IMR-90 (cell line): ENCODE results near the gene ABHD1. TPM values are rescaled to one million over a fixed set of nuclear protein-coding genes. Genes with fewer than 3 reads are reported as not detected.

Source experiments
- ATAC-seq: fragments of 200-7000 bp; cut with Tn5 transposase; 2 replicates; pipeline ENCODE4 v1.9.1; 2020; ENCODE audit warnings: low read depth, mild to moderate bottlenecking, moderate library complexity
- BruUV-seq: library from RNA; stranded (reverse); fragments of 400-500 nt; replicated peaks from 2 replicates; lab custom pipeline; 2021; lab: Mats Ljungman, UMichigan
- CTCF ChIA-PET: fragments of 300-600 bp; formaldehyde crosslinking; extraction: SDS; loops from one replicate; lab custom pipeline; 2021; ENCODE audit warnings: antibody characterized with exemption; lab: Yijun Ruan, JAX
- POLR2A ChIA-PET: fragments of 300-600 bp; sonication (Branson Sonifier 250); formaldehyde crosslinking; loops from one replicate; lab custom pipeline; 2022; ENCODE audit warnings: antibody characterized with exemption; ENCODE audit not compliant: unreplicated experiment; lab: Charles Lee
- DNase-seq: peaks from one replicate; pipeline ENCODE4 v3.0.0; 2013
- H2AFZ ChIP-seq: replicated peaks from 2 replicates; pipeline ENCODE3; 2013; ENCODE audit warnings: low read length, mild to moderate bottlenecking; ENCODE audit not compliant: poor library complexity
- H2AK5ac ChIP-seq: 2 replicates; pipeline ENCODE4 v1.6.1; 2013; ENCODE audit warnings: low read depth, low read length, inconsistent platforms
- H2AK9ac ChIP-seq: replicated peaks from 2 replicates; pipeline ENCODE3; 2013; ENCODE audit warnings: mild to moderate bottlenecking, low read depth, low read length, moderate library complexity; ENCODE audit not compliant: poor library complexity
- H2BK120ac ChIP-seq: 2 replicates; pipeline ENCODE4 v1.6.1; 2013; ENCODE audit warnings: low read depth, low read length, inconsistent platforms
- H2BK15ac ChIP-seq: 3 replicates; pipeline ENCODE4 v1.6.1; 2013; ENCODE audit warnings: low read depth, low read length, inconsistent platforms
- H2BK20ac ChIP-seq: 2 replicates; pipeline ENCODE4 v1.6.1; 2013; ENCODE audit warnings: low read depth, mild to moderate bottlenecking, inconsistent platforms, low read length, moderate library complexity
- H2BK5ac ChIP-seq: 2 replicates; pipeline ENCODE4 v1.6.1; 2013; ENCODE audit warnings: mild to moderate bottlenecking, low read depth, low read length, inconsistent platforms; ENCODE audit not compliant: poor library complexity, severe bottlenecking
- H3K14ac ChIP-seq: replicated peaks from 2 replicates; pipeline ENCODE4 v1.6.1; 2013; ENCODE audit warnings: low read depth, low read length, inconsistent platforms
- H3K18ac ChIP-seq: 2 replicates; pipeline ENCODE4 v1.6.1; 2013; ENCODE audit warnings: low read depth, low read length, control low read depth
- H3K23ac ChIP-seq: 2 replicates; pipeline ENCODE4 v1.6.1; 2013; ENCODE audit warnings: low read depth, low read length, inconsistent platforms
- H3K27ac ChIP-seq: 2 replicates; pipeline ENCODE4 v1.5.1; 2013; ENCODE audit warnings: mild to moderate bottlenecking, control low read depth, low read length; ENCODE audit not compliant: insufficient read depth
- H3K27me3 ChIP-seq: 2 replicates; pipeline ENCODE4 v1.6.1; 2013; ENCODE audit warnings: low read length; ENCODE audit not compliant: control insufficient read depth, insufficient read depth
- H3K36me3 ChIP-seq: 2 replicates; pipeline ENCODE4 v1.6.1; 2013; ENCODE audit warnings: low read length, mixed read lengths; ENCODE audit not compliant: control insufficient read depth, insufficient read depth
- H3K4ac ChIP-seq: 2 replicates; pipeline ENCODE4 v1.6.1; 2013; ENCODE audit warnings: low read depth, low read length, inconsistent platforms
- H3K4me1 ChIP-seq: 2 replicates; pipeline ENCODE4 v1.6.1; 2013; ENCODE audit warnings: low read length, mixed read lengths; ENCODE audit not compliant: control insufficient read depth, insufficient read depth
- H3K4me2 ChIP-seq: 2 replicates; pipeline ENCODE4 v1.6.1; 2013; ENCODE audit warnings: low read depth, mild to moderate bottlenecking, control low read depth, low read length, moderate library complexity
- H3K4me3 ChIP-seq: 2 replicates; pipeline ENCODE4 v1.5.1; 2013; ENCODE audit warnings: low read depth, mild to moderate bottlenecking, control low read depth, low read length, moderate library complexity; ENCODE audit not compliant: insufficient read depth
- H3K56ac ChIP-seq: 2 replicates; pipeline ENCODE4 v1.6.1; 2013; ENCODE audit warnings: low read length, inconsistent platforms; ENCODE audit not compliant: insufficient read depth; ENCODE audit errors: extremely low read depth
- H3K79me1 ChIP-seq, 2 experiments: 2 replicates each; pipeline ENCODE4 v1.6.1; 2013; ENCODE audit warnings: low read length in 2 of 2, inconsistent platforms in 1 of 2, low read depth in 1 of 2
- H3K9ac ChIP-seq: 2 replicates; pipeline ENCODE4 v1.6.1; 2013; ENCODE audit warnings: low read depth, low read length, control low read depth
- H3K9me1 ChIP-seq: 2 replicates; pipeline ENCODE4 v1.6.1; 2013; ENCODE audit warnings: low read length, inconsistent platforms; ENCODE audit not compliant: insufficient read depth
- H3K9me3 ChIP-seq: 2 replicates; pipeline ENCODE4 v1.6.1; 2013; ENCODE audit warnings: low read length; ENCODE audit not compliant: control insufficient read depth, insufficient read depth
- H4K20me1 ChIP-seq: 2 replicates; pipeline ENCODE4 v1.6.1; 2013; ENCODE audit warnings: low read length, inconsistent platforms; ENCODE audit not compliant: insufficient read depth
- H4K5ac ChIP-seq: 2 replicates; pipeline ENCODE4 v1.6.1; 2013; ENCODE audit warnings: mild to moderate bottlenecking, low read depth, low read length, control low read depth
- H4K8ac ChIP-seq, 2 experiments: 2 replicates each; pipeline ENCODE4 v1.6.1; 2013; ENCODE audit warnings: low read depth in 2 of 2, low read length in 2 of 2, control low read depth in 1 of 2, inconsistent platforms in 1 of 2
- H4K91ac ChIP-seq: 2 replicates; pipeline ENCODE4 v1.6.1; 2013; ENCODE audit warnings: low read depth, low read length, inconsistent platforms; ENCODE audit not compliant: insufficient read depth
- CHD1 ChIP-seq: IDR thresholded peaks from 2 replicates; pipeline ENCODE4 v1.6.1; 2012; ENCODE audit warnings: low read depth, low read length, improper control_type of control experiment
- CTCF ChIP-seq: conservative IDR thresholded peaks from 2 replicates; pipeline ENCODE4 v1.5.1; 2012; ENCODE audit warnings: mild to moderate bottlenecking, low read depth, low read length, improper control_type of control experiment
- MXI1 ChIP-seq: IDR thresholded peaks from 2 replicates; pipeline ENCODE4 v1.6.1; 2012; ENCODE audit warnings: low read depth, mild to moderate bottlenecking, low read length, moderate library complexity, borderline replicate concordance
- POLR2A ChIP-seq: IDR thresholded peaks from 2 replicates; pipeline ENCODE4 v1.6.1; 2012; ENCODE audit warnings: mild to moderate bottlenecking, low read depth, low read length
- RAD21 ChIP-seq: IDR thresholded peaks from 2 replicates; pipeline ENCODE4 v1.6.1; 2012; ENCODE audit warnings: low read length, improper control_type of control experiment
- RCOR1 ChIP-seq: IDR thresholded peaks from 2 replicates; pipeline ENCODE4 v1.6.1; 2012; ENCODE audit warnings: mild to moderate bottlenecking, low read length, improper control_type of control experiment; ENCODE audit not compliant: insufficient replicate concordance
- RFX5 ChIP-seq: IDR thresholded peaks from 2 replicates; pipeline ENCODE4 v1.8.0; 2012; ENCODE audit warnings: low read depth, mild to moderate bottlenecking, low read length, moderate library complexity
- SMC3 ChIP-seq: fragments of 150-350 bp; IDR thresholded peaks from 2 replicates; pipeline ENCODE4 v1.6.1; 2016; ENCODE audit warnings: low read depth, mild to moderate bottlenecking, antibody characterized with exemption, low read length, moderate library complexity
- WGBS, 2 experiments: methylation state at CpG; one replicate each; pipeline versions ENCODE4 v1.1.5 to v1.1.7; 2013; ENCODE audit warnings: missing lambda C conversion rate in 2 of 2; ENCODE audit not compliant: insufficient read length in 1 of 2; ENCODE audit errors: extremely low coverage in 2 of 2; 5-methylcytosine and 5-hydroxymethylcytosine counted together
- dilution Hi-C: fragments of 300-500 bp; cut with HindIII; formaldehyde crosslinking; loops from one replicate; pipeline ENCODE4 v1.14.3; 2018; ENCODE audit warnings: low sequenced_read_pairs; ENCODE audit not compliant: unreplicated experiment
- in situ Hi-C: fragments of 300-500 bp; cut with MboI; formaldehyde crosslinking; loops from 3 replicates; pipeline ENCODE4 v1.14.3; 2019; ENCODE audit warnings: low sequenced_read_pairs, inconsistent platforms, mixed read lengths
- intact Hi-C: fragments of 100-400 bp; cut with micrococcal nuclease; formaldehyde crosslinking; loops from 2 replicates; pipeline ENCODE4 v1.10.0; 2022
- polyA plus RNA-seq, 3 experiments: library from polyadenylated mRNA; depleted of rRNA; stranded (reverse); fragments of >200 nt; gene quantifications; 2 replicates each; pipeline ENCODE4 v1.2.3, GENCODE V29; 2012; ENCODE audit warnings: low replicate concordance in 1 of 3
- total RNA-seq: library from RNA; depleted of rRNA; stranded (reverse); fragments of >200 nt; gene quantifications from 2 replicates; pipeline ENCODE4 v1.2.3, GENCODE V29; 2012
- TF ChIP-seq, protein P1 (sequence below): fragments of 150-350 bp; IDR thresholded peaks from 2 replicates; pipeline ENCODE4 v1.6.1; 2016; ENCODE audit warnings: low read depth, mild to moderate bottlenecking, low read length, moderate library complexity, borderline replicate concordance

Gene ABHD1
- total and polyA plus RNA-seq, 2 of the 4 experiments (the other 2 are of a cell fraction), result 0.24 TPM; not detected in 1

- Histone ChIP-seq H3K27ac (no peak overlapping the region), H3K14ac (peak overlapping the region; percentile 28), H2AK5ac (peak overlapping the region; percentile 45; the same call in 1 of the 2 replicates), H4K5ac (peak overlapping the region; percentile 26; the same call in 1 of the 2 replicates), H2AK9ac (no peak overlapping the region), H4K8ac (0 out of 4 replicates have a peak overlapping the region, but pooled peaks of 1 of the 2 experiments have one; percentile 35), H3K56ac (no peak overlapping the region), H2BK120ac (peak overlapping the region; percentile 37; the same call in 1 of the 2 replicates), H4K91ac (peak overlapping the region; percentile 71), H3K4me2 (no peak overlapping the region), H3K9ac (no peak overlapping the region), H3K9me1 (peaks cover 15% of the 10 kb centered on the region; the same call in 1 of the 2 replicates), H3K23ac (peak overlapping the region; percentile 37; the same call in 1 of the 2 replicates), H3K36me3 (peaks cover 7% of the 10 kb centered on the region; the same call in 1 of the 2 replicates), H3K79me1 (peaks cover 3 to 31% of the 10 kb centered on the region in 2 experiments; a peak in 3 of 4 replicates), H3K4ac (peak overlapping the region; percentile 53), H3K9me3 (no peaks in the 10 kb centered on the region), H2BK5ac (no peak overlapping the region), H3K4me3 (no peak overlapping the region), H3K4me1 (peaks cover 36% of the 10 kb centered on the region), H2BK15ac (peak overlapping the region; percentile 69; the same call in 1 of the 3 replicates), H3K18ac (no peak overlapping the region; the same call in 1 of the 2 replicates), H3K27me3 (no peaks in the 10 kb centered on the region), H4K20me1 (peaks cover 6% of the 10 kb centered on the region), H2BK20ac (peak overlapping the region; percentile 68; the same call in 1 of the 2 replicates), H2AFZ (no peak overlapping the region)
- BruUV-seq, result no TSS peak
- in situ Hi-C loops (no loop called here), intact Hi-C loops (no loop called here), dilution Hi-C loops (no loop called here)
- ATAC-seq (no peak), DNase-seq (no peak)
- ChIA-PET POLR2A (interaction anchor here (0.5 kb wide), 1 partner anchor 351 kb away, joined by 3 read pairs; no protein-coding TSS in a partner anchor), CTCF (interaction anchor here (1.3 kb wide), 1 partner anchor 230 kb away, joined by 3 read pairs; no protein-coding TSS in a partner anchor)
- no CpG with 5 or more reads among the region's 4 CpGs for WGBS, 2 experiments
- TF ChIP-seq RFX5 (no peak), RCOR1 (no peak), RAD21 (no peak), POLR2A (no peak), MXI1 (no peak), CTCF (no peak), SMC3 (no peak), CHD1 (no peak)
- TF ChIP-seq, protein P1, sequence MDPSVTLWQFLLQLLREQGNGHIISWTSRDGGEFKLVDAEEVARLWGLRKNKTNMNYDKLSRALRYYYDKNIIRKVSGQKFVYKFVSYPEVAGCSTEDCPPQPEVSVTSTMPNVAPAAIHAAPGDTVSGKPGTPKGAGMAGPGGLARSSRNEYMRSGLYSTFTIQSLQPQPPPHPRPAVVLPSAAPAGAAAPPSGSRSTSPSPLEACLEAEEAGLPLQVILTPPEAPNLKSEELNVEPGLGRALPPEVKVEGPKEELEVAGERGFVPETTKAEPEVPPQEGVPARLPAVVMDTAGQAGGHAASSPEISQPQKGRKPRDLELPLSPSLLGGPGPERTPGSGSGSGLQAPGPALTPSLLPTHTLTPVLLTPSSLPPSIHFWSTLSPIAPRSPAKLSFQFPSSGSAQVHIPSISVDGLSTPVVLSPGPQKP, result no peak
These were observed 47.3 kb upstream of the ABHD1 start for GRCh38 chr2:27076323-27076722.
